DOHH2 (cell line): Measurements from ENCODE around the gene SYNGR1.

Experiments used
- H3F3A ChIP-seq: fragments of 200-600 bp; sonication (generic), shearing (Covaris generic); 2 replicates; pipeline ENCODE4 v1.6.0; 2016; ENCODE audit warnings: antibody characterized with exemption, mild to moderate bottlenecking; ENCODE audit not compliant: control insufficient read depth, insufficient read depth
- H3K27ac ChIP-seq: fragments of 200-600 bp; sonication (generic); 2 replicates; pipeline ENCODE4 v1.5.1; 2014; ENCODE audit warnings: low read depth, mild to moderate bottlenecking, low read length, moderate library complexity
- H3K27me3 ChIP-seq: fragments of 200-600 bp; sonication (generic); 2 replicates; pipeline ENCODE4 v1.6.1; 2014; ENCODE audit warnings: mild to moderate bottlenecking, low read length, mixed read lengths; ENCODE audit not compliant: control insufficient read depth
- H3K36me3 ChIP-seq: fragments of 200-600 bp; sonication (generic); 2 replicates; pipeline ENCODE4 v1.6.1; 2014; ENCODE audit warnings: mild to moderate bottlenecking, low read length, moderate library complexity, mixed read lengths; ENCODE audit not compliant: control insufficient read depth
- H3K4me1 ChIP-seq: fragments of 200-600 bp; sonication (generic); 2 replicates; pipeline ENCODE4 v1.6.1; 2014; ENCODE audit warnings: mild to moderate bottlenecking, low read length, mixed read lengths; ENCODE audit not compliant: control insufficient read depth
- H3K4me2 ChIP-seq: fragments of 200-600 bp; sonication (generic); 2 replicates; pipeline ENCODE4 v1.6.0; 2014; ENCODE audit warnings: mild to moderate bottlenecking, low read length, moderate library complexity
- H3K4me3 ChIP-seq: fragments of 200-600 bp; sonication (generic); 2 replicates; pipeline ENCODE4 v1.5.1; 2014; ENCODE audit warnings: mild to moderate bottlenecking, low read length, mixed read lengths
- H3K79me2 ChIP-seq: fragments of 200-600 bp; sonication (generic); 2 replicates; pipeline ENCODE4 v1.6.1; 2014; ENCODE audit warnings: mild to moderate bottlenecking, low read length, mixed read lengths; ENCODE audit not compliant: control insufficient read depth
- H3K9me2 ChIP-seq: fragments of 200-600 bp; sonication (generic); replicated peaks from 2 replicates; pipeline ENCODE4 v1.6.1; 2014; ENCODE audit warnings: mild to moderate bottlenecking, low read length, mixed read lengths; ENCODE audit not compliant: control insufficient read depth
- H3K9me3 ChIP-seq: fragments of 200-600 bp; sonication (generic); 2 replicates; pipeline ENCODE4 v1.6.1; 2014; ENCODE audit warnings: antibody characterized with exemption, low read length, mixed read lengths; ENCODE audit not compliant: control insufficient read depth, insufficient read depth
- H4K20me1 ChIP-seq: fragments of 200-600 bp; sonication (generic); 2 replicates; pipeline ENCODE4 v1.6.0; 2014; ENCODE audit warnings: low read depth, mild to moderate bottlenecking, antibody characterized with exemption, low read length, moderate library complexity; ENCODE audit not compliant: control insufficient read depth, insufficient read depth
- EZH2phosphoT487 ChIP-seq: fragments of 200-600 bp; sonication (generic); IDR thresholded peaks from 2 replicates; pipeline ENCODE4 v1.6.1; 2017; ENCODE audit warnings: borderline replicate concordance, mild to moderate bottlenecking, antibody characterized with exemption, low read length, moderate library complexity, mixed read lengths
- TF ChIP-seq, protein P1 (sequence below): fragments of 200-600 bp; sonication (generic); IDR thresholded peaks from one replicate; pipeline ENCODE4 v1.5.1; 2014; ENCODE audit warnings: antibody characterized with exemption, mild to moderate bottlenecking, low read depth, low read length; ENCODE audit not compliant: poor library complexity, severe bottlenecking

The SYNGR1 gene

GRCh38 chr22:39405346-39406085 is 55.7 kb downstream of the SYNGR1 start:
- Histone ChIP-seq H3K27me3 (no peaks in the 10 kb centered on the region), H3K4me2 (no peak overlapping the region), H4K20me1 (no peaks in the 10 kb centered on the region), H3F3A (no peaks in the 10 kb centered on the region), H3K4me3 (no peak overlapping the region), H3K4me1 (peaks cover 27% of the 10 kb centered on the region), H3K9me2 (no peaks in the 10 kb centered on the region), H3K9me3 (no peaks in the 10 kb centered on the region), H3K27ac (no peak overlapping the region), H3K36me3 (peaks cover 34% of the 10 kb centered on the region), H3K79me2 (peaks cover 84% of the 10 kb centered on the region)
- TF ChIP-seq, protein P1, sequence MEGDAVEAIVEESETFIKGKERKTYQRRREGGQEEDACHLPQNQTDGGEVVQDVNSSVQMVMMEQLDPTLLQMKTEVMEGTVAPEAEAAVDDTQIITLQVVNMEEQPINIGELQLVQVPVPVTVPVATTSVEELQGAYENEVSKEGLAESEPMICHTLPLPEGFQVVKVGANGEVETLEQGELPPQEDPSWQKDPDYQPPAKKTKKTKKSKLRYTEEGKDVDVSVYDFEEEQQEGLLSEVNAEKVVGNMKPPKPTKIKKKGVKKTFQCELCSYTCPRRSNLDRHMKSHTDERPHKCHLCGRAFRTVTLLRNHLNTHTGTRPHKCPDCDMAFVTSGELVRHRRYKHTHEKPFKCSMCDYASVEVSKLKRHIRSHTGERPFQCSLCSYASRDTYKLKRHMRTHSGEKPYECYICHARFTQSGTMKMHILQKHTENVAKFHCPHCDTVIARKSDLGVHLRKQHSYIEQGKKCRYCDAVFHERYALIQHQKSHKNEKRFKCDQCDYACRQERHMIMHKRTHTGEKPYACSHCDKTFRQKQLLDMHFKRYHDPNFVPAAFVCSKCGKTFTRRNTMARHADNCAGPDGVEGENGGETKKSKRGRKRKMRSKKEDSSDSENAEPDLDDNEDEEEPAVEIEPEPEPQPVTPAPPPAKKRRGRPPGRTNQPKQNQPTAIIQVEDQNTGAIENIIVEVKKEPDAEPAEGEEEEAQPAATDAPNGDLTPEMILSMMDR = no peak
- no peak for TF ChIP-seq EZH2phosphoT487

DNA sequence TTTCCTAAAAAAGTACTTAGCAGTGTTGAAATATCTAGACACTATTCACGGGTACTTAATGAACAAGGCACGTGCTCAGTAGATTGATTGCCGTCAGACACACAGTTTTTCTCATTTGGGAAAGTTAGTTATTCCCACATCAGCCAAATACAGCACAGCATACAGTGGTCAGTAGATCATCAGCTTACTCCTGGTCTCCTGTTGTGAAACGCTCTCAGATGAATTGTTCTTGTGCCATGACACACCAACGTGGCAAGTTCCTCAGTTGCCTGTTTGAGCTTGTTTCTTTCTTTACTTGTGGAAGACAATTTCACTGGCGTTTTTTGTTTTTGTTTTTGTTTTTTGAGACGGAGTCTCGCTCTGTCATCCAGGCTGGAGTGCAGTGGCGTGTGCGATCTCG is 58.4 kb downstream of the SYNGR1 start:
- H3K4me3 ChIP-seq = no peak overlapping the region
- H3K27me3 ChIP-seq = no peaks in the 10 kb centered on the region

DNA sequence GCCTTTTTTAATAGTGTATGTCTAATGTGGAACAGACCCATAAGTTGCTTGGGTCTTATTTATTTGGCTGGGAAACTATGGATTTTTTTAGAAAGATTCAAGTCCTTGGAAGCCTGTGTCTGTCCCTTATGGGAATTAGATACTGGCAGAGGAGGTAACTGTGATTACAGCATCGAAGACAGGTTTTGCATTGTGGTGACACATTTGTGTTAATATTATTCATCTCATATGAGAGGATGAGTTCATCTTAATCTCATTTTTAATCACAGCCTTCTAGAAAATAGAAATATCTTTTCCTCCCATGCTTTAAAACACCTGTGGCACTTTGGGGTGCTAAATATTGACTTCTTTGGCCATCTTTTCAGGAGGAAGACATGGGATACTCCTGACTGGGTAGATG is 59.0 kb downstream of the SYNGR1 start:
- H3K36me3 ChIP-seq = peaks cover 19% of the 10 kb centered on the region
- no peaks in the 10 kb centered on the region for H3K9me2 ChIP-seq
- no peaks in the 10 kb centered on the region for H4K20me1 ChIP-seq
- TF ChIP-seq, protein P1 = no peak
- no peak for TF ChIP-seq EZH2phosphoT487
- H3K4me1 ChIP-seq = peaks cover 49% of the 10 kb centered on the region
- H3K4me3 ChIP-seq = no peak overlapping the region
- H3K27ac ChIP-seq = no peak overlapping the region
- H3K79me2 ChIP-seq = peaks cover 83% of the 10 kb centered on the region
- H3K9me3 ChIP-seq = no peaks in the 10 kb centered on the region
- H3F3A ChIP-seq = peaks cover 9% of the 10 kb centered on the region
- no peaks in the 10 kb centered on the region for H3K27me3 ChIP-seq
- H3K4me2 ChIP-seq = no peak overlapping the region

More for the DNA sequence above, 58.4 kb downstream of the SYNGR1 start:
- no peaks in the 10 kb centered on the region for H4K20me1 ChIP-seq
- no peaks in the 10 kb centered on the region for H3K9me2 ChIP-seq
- H3F3A ChIP-seq = peaks cover 9% of the 10 kb centered on the region
- TF ChIP-seq, protein P1 = no peak
- TF ChIP-seq EZH2phosphoT487 = no peak
- H3K36me3 ChIP-seq = peaks cover 19% of the 10 kb centered on the region
- no peaks in the 10 kb centered on the region for H3K9me3 ChIP-seq
- H3K27ac ChIP-seq = no peak overlapping the region
- peaks cover 42% of the 10 kb centered on the region for H3K4me1 ChIP-seq
- peaks cover 81% of the 10 kb centered on the region for H3K79me2 ChIP-seq
- H3K4me2 ChIP-seq = no peak overlapping the region
